Hepatocyte (in vitro differentiated cells): Measurements from ENCODE around the gene INO80D.

ENCODE experiments used
- CTCF ChIP-seq: fragments of 200-600 bp; sonication (generic); IDR thresholded peaks from 2 replicates; pipeline ENCODE4 v1.5.1; 2016; ENCODE audit warnings: antibody characterized with exemption, mild to moderate bottlenecking; ENCODE audit not compliant: poor library complexity
- EZH2phosphoT487 ChIP-seq: fragments of 200-600 bp; sonication (generic); IDR thresholded peaks from one replicate; pipeline ENCODE4 v1.6.1; 2018; ENCODE audit warnings: antibody characterized with exemption, mild to moderate bottlenecking, low read depth, moderate library complexity; ENCODE audit not compliant: unreplicated experiment, severe bottlenecking

GRCh38 chr2:206088248-206088647, 2.3 kb upstream of the INO80D start:
- TF ChIP-seq CTCF (no peak), EZH2phosphoT487 (no peak)
